ENCODE measurements around the gene ECI1. TPM values are rescaled to one million over a fixed set of nuclear protein-coding genes. Genes with fewer than 3 reads are reported as not detected.

ECI1 gene
- total RNA-seq = 17.5 TPM

GRCh38 chr16:2251296-2252111, at the start of gene ECI1:
Gene ECI1, minus strand, starts transcription at chr16:2251587. Its CDS starts 21 bp downstream, at chr16:2251566.

GRCh38 chr16:2267913-2268666, 16.7 kb upstream of the ECI1 start, which contains the start of gene RNPS1:
Gene RNPS1, minus strand, starts transcription at chr16:2268126. Its CDS starts 3,483 bp downstream, at chr16:2264643.

DNA sequence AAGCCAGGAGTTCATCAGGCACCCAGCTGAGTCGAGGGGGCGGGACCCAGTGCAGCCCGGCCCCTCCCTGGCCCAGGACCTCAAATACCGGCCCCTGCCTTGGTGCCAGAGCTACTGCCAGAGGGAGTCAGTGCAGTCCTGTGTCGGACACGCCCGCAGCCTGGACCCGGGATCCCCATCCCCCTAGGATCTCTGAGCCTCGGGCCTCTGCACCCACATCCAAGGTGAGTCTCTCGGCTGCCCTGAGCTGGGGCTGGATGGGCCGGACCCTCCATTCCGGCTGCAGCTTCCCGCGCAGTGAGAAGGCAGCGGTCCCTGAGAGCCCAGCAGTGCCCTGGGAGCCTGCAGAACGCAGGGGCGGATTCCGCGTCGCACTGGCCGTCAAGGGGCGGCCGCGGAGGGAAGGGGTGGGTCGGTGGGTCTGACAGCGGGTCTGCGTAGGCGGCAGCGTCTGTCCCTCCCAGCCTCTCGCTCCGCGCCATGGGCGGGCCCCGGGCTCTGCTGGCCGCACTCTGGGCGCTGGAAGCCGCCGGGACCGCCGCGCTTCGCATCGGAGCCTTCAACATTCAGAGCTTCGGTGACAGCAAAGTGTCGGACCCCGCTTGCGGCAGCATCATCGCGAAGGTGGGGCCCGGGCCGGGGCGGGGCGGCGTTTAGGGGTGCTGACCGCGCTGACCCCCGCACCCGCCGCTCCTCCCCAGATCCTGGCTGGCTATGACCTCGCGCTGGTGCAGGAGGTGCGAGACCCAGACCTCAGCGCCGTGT, 14.9 kb downstream of the ECI1 start, which contains the start of gene DNASE1L2:
Gene DNASE1L2, plus strand, starts transcription at position 108 of the 765 bp plus-strand sequence. Its CDS starts 373 bp downstream, at position 481.

GRCh38 chr16:2223221-2223941, 28.0 kb downstream of the ECI1 start, which contains the start of gene E4F1:
Gene E4F1, plus strand, starts transcription at chr16:2223591. Its CDS starts 23 bp downstream, at chr16:2223614.

GRCh38 chr16:2214719-2214968, 36.7 kb downstream of the ECI1 start, which contains the start of gene PGP:
Gene PGP, minus strand, starts transcription at chr16:2214840. Its CDS starts 63 bp downstream, at chr16:2214777.

GRCh38 chr16:2210386-2211365, 40.7 kb downstream of the ECI1 start, which contains the start of gene BRICD5:
Gene BRICD5, minus strand, starts transcription at chr16:2210863. Its CDS starts 30 bp downstream, at chr16:2210833.

GRCh38 chr16:2205104-2205966, 46.1 kb downstream of the ECI1 start, which contains the start of gene MLST8:
Gene MLST8, plus strand, starts transcription at chr16:2205454. Its CDS starts 632 bp downstream, at chr16:2206086.

GRCh38 chr16:2196162-2196980, 55.0 kb downstream of the ECI1 start, which contains the start of gene CASKIN1:
Gene CASKIN1, minus strand, starts transcription at chr16:2196605. Its CDS starts 173 bp downstream, at chr16:2196432.

Small RNA genes within 50 kb of the gene (small RNA-seq; reads per million reads assigned to genes)
- gene MIR3677 = not detected
- gene MIR4717 = not detected

Other genes starting within 250 kb of the ECI1 start
- 7.8 TPM for gene ZNF598, start 241.8 kb downstream of the ECI1 start, total RNA-seq
- not detected for gene NPW, start 231.8 kb downstream of the ECI1 start, total RNA-seq
- 23.5 TPM for gene NHERF2, start 224.7 kb downstream of the ECI1 start, total RNA-seq
- 26.8 TPM for gene NTHL1, start 203.8 kb downstream of the ECI1 start, total RNA-seq
- 70.4 TPM for gene TSC2, start 203.6 kb downstream of the ECI1 start, total RNA-seq
- 78.2 TPM for gene PKD1, start 115.7 kb downstream of the ECI1 start, total RNA-seq
- 8.1 TPM for gene RAB26, start 103.0 kb downstream of the ECI1 start, total RNA-seq
- gene TRAF7, start 95.8 kb downstream of the ECI1 start, total RNA-seq = 23.5 TPM
- gene CASKIN1, start 55.0 kb downstream of the ECI1 start, total RNA-seq = 41.3 TPM
- 11.3 TPM for gene MLST8, start 46.1 kb downstream of the ECI1 start, total RNA-seq
- 6.2 TPM for gene BRICD5, start 40.7 kb downstream of the ECI1 start, total RNA-seq
- 17.5 TPM for gene PGP, start 36.7 kb downstream of the ECI1 start, total RNA-seq
- gene E4F1, start 28.0 kb downstream of the ECI1 start, total RNA-seq = 21.7 TPM
- 2.8 TPM for gene DNASE1L2, start 15.1 kb downstream of the ECI1 start, total RNA-seq
- gene RNPS1, start 16.5 kb upstream of the ECI1 start, total RNA-seq = 103 TPM
- 75.9 TPM for gene ABCA3, start 89.1 kb upstream of the ECI1 start, total RNA-seq
- gene CCNF, start 177.9 kb upstream of the ECI1 start, total RNA-seq = 13.4 TPM
- gene TEDC2, start 208.5 kb upstream of the ECI1 start, total RNA-seq = 6.5 TPM
- 5.1 TPM for gene NTN3, start 219.7 kb upstream of the ECI1 start, total RNA-seq
- 47.7 TPM for gene TBC1D24, start 223.5 kb upstream of the ECI1 start, total RNA-seq